ENCODE data around the gene IMPG1. TPM values are rescaled to one million over a fixed set of nuclear protein-coding genes. Genes with fewer than 3 reads are reported as not detected.

Gene IMPG1
- total RNA-seq, 6 donors from 2014 or later, result not detected

- TF ChIP-seq POLR2AphosphoS5 (IDR thresholded peaks at IDR 0.05), result no peak
- TF ChIP-seq POLR2A (IDR thresholded peaks at IDR 0.05), result no peak
- TF ChIP-seq EP300 (IDR thresholded peaks at IDR 0.05), result no peak
- TF ChIP-seq CTCF (IDR thresholded peaks at IDR 0.05), result no peak
- no peak overlapping the region for H3K4me3 ChIP-seq
- ATAC-seq (ENCODE audit: low FRiP score in 2 of 2) (no peak), DNase-seq (no peak)
- H3K4me1 ChIP-seq, result no peaks in the 10 kb centered on the region
- no peaks in the 10 kb centered on the region for H3K27me3 ChIP-seq
- H3K9me3 ChIP-seq, result no peaks in the 10 kb centered on the region
- peaks cover 0 to 18% (median 0%) of the 10 kb centered on the region in 4 donors for H3K36me3 ChIP-seq
- WGBS, 2 donors, result 96 to 97% methylated on average over 3 of the region's 3 CpGs
- H3K27ac ChIP-seq, result no peak overlapping the region
Measured at GRCh38 chr6:75896526-75896925, 175.9 kb downstream of the IMPG1 start.

- Histone ChIP-seq H3K27me3 (no peaks in the 10 kb centered on the region), H3K9me3 (no peaks in the 10 kb centered on the region), H3K4me3 (no peak overlapping the region), H3K36me3 (peaks cover 0 to 36% (median 3%) of the 10 kb centered on the region in 4 donors), H3K4me1 (no peaks in the 10 kb centered on the region), H3K27ac (no peak overlapping the region)
- no peak for TF ChIP-seq POLR2AphosphoS5 (IDR thresholded peaks at IDR 0.05)
- TF ChIP-seq POLR2A (IDR thresholded peaks at IDR 0.05), result no peak
- no peak for TF ChIP-seq CTCF (IDR thresholded peaks at IDR 0.05)
- no peak for TF ChIP-seq EP300 (IDR thresholded peaks at IDR 0.05)
- DNase-seq (no peak), ATAC-seq (ENCODE audit: low FRiP score in 2 of 2) (no peak)
- WGBS, 2 donors, result 32 to 74% methylated on average over 2 of the region's 2 CpGs
Measured at GRCh38 chr6:75893776-75894152, 178.7 kb downstream of the IMPG1 start.

GRCh38 chr6:75893058-75893775 is 179.2 kb downstream of the IMPG1 start:
- no peak overlapping the region for H3K27ac ChIP-seq
- no peak for TF ChIP-seq POLR2A (IDR thresholded peaks at IDR 0.05)
- peak; percentile 14 to 69 (median 56) for TF ChIP-seq CTCF (IDR thresholded peaks at IDR 0.05)
- H3K4me1 ChIP-seq, result no peaks in the 10 kb centered on the region
- no peak overlapping the region for H3K4me3 ChIP-seq
- H3K27me3 ChIP-seq, result no peaks in the 10 kb centered on the region
- 15 to 23% methylated on average over 5 of the region's 5 CpGs for WGBS, 2 donors
- ATAC-seq (ENCODE audit: low FRiP score in 2 of 2), result peak in 1 of 2 donors; percentile 71
- H3K9me3 ChIP-seq, result no peaks in the 10 kb centered on the region
- H3K36me3 ChIP-seq, result peaks cover 0 to 36% (median 3%) of the 10 kb centered on the region in 4 donors
- no peak for DNase-seq

GRCh38 chr6:75892384-75892783 is 180.1 kb downstream of the IMPG1 start:
- DNase-seq (peak; percentile 35 to 47), ATAC-seq (ENCODE audit: low FRiP score in 2 of 2) (no peak)
- Histone ChIP-seq H3K36me3 (peaks cover 0 to 36% (median 3%) of the 10 kb centered on the region in 4 donors), H3K27me3 (no peaks in the 10 kb centered on the region), H3K4me1 (no peaks in the 10 kb centered on the region), H3K4me3 (no peak overlapping the region), H3K27ac (no peak overlapping the region), H3K9me3 (no peaks in the 10 kb centered on the region)
- 85% methylated on average over 8 of the region's 8 CpGs for WGBS, 2 donors
- no peak for TF ChIP-seq EP300 (IDR thresholded peaks at IDR 0.05)
- TF ChIP-seq CTCF (IDR thresholded peaks at IDR 0.05), result no peak
- TF ChIP-seq POLR2A (IDR thresholded peaks at IDR 0.05), result no peak
- no peak for TF ChIP-seq POLR2AphosphoS5 (IDR thresholded peaks at IDR 0.05)

GRCh38 chr6:75884822-75885221 is 187.6 kb downstream of the IMPG1 start:
- Histone ChIP-seq H3K27ac (no peak overlapping the region), H3K36me3 (peaks cover 0 to 41% (median 0%) of the 10 kb centered on the region in 4 donors), H3K27me3 (no peaks in the 10 kb centered on the region), H3K4me3 (no peak overlapping the region), H3K4me1 (no peaks in the 10 kb centered on the region), H3K9me3 (no peaks in the 10 kb centered on the region)
- ATAC-seq (ENCODE audit: low FRiP score in 2 of 2), result no peak
- DNase-seq, result no peak
- WGBS, 2 donors, result 64 to 87% methylated on average over 2 of the region's 2 CpGs
- TF ChIP-seq POLR2AphosphoS5 (IDR thresholded peaks at IDR 0.05), result no peak
- no peak for TF ChIP-seq CTCF (IDR thresholded peaks at IDR 0.05)
- TF ChIP-seq EP300 (IDR thresholded peaks at IDR 0.05), result no peak
- TF ChIP-seq POLR2A (IDR thresholded peaks at IDR 0.05), result no peak

Measured in upper lobe of left lung (tissue), 6 donors.